CD4-positive, alpha-beta T cell treated with Interferon gamma for 1 hour (primary cell): ENCODE data around the gene ZBTB42.
"Not testable (repeated sequence)": the region's sequence is repeated elsewhere in the genome, so short reads cannot be mapped to it uniquely, and the experiment has no call there.

Experiments
- DNase-seq: peaks from one replicate; pipeline ENCODE4 v3.0.0-alpha.2; 2020

ZBTB42 gene

GRCh38 chr14:104813286-104813685, 12.4 kb downstream of the ZBTB42 start:
- no peak for DNase-seq

- not testable (repeated sequence) for DNase-seq
Measured at GRCh38 chr14:104814701-104815100, 13.8 kb downstream of the ZBTB42 start.

- DNase-seq, result no peak
Measured at GRCh38 chr14:104816616-104816884, 15.6 kb downstream of the ZBTB42 start.

- no peak for DNase-seq
Measured at GRCh38 chr14:104817930-104818713, 17.2 kb downstream of the ZBTB42 start.

GRCh38 chr14:104818714-104819161, 17.8 kb downstream of the ZBTB42 start:
- no peak for DNase-seq

GRCh38 chr14:104819361-104819781, 18.5 kb downstream of the ZBTB42 start:
- no peak for DNase-seq

- DNase-seq, result no peak
Measured at GRCh38 chr14:104820669-104821228, 19.8 kb downstream of the ZBTB42 start.

- no peak for DNase-seq
Measured at GRCh38 chr14:104821229-104821945, 20.5 kb downstream of the ZBTB42 start.

- DNase-seq, result no peak
Measured at GRCh38 chr14:104821971-104822608, 21.2 kb downstream of the ZBTB42 start.

- DNase-seq, result no peak
Measured at GRCh38 chr14:104822821-104823615, 22.1 kb downstream of the ZBTB42 start.

- DNase-seq, result no peak
Measured at GRCh38 chr14:104824353-104824997, 23.6 kb downstream of the ZBTB42 start.

GRCh38 chr14:104826189-104826860, 25.4 kb downstream of the ZBTB42 start:
- peak; percentile 86 for DNase-seq

GRCh38 chr14:104826861-104827176, 25.9 kb downstream of the ZBTB42 start:
- no peak for DNase-seq

- peak; percentile 63 for DNase-seq
Measured at GRCh38 chr14:104827177-104828055, 26.5 kb downstream of the ZBTB42 start.

- DNase-seq, result no peak
Measured at GRCh38 chr14:104830781-104831180, 29.9 kb downstream of the ZBTB42 start.

- not testable (repeated sequence) for DNase-seq
Measured at GRCh38 chr14:104836171-104836935, 35.5 kb downstream of the ZBTB42 start.

GRCh38 chr14:104841730-104842129, 40.8 kb downstream of the ZBTB42 start:
- DNase-seq, result no peak

GRCh38 chr14:104843006-104843405, 42.1 kb downstream of the ZBTB42 start:
- DNase-seq, result no peak

- DNase-seq, result no peak
Measured at GRCh38 chr14:104843442-104844305, 42.8 kb downstream of the ZBTB42 start.
